WTC11 (cell line): ENCODE measurements around the gene SDF2L1. TPM values are rescaled to one million over a fixed set of nuclear protein-coding genes. Genes with fewer than 3 reads are reported as not detected.

Experiments used
- ATAC-seq: fragments of 200-7000 bp; cut with Tn5 transposase; 2 replicates; pipeline ENCODE4 v1.10.0; 2021; ENCODE audit warnings: mild to moderate bottlenecking, moderate library complexity
- CTCF ChIA-PET: fragments of 300-600 bp; sonication (Branson Sonifier 250); formaldehyde crosslinking; loops from one replicate; lab custom pipeline; 2021; ENCODE audit warnings: antibody characterized with exemption; lab: Charles Lee
- POLR2A ChIA-PET: fragments of 350-600 bp; sonication (Branson Sonifier 250); formaldehyde crosslinking; loops from one replicate; lab custom pipeline; 2021; ENCODE audit warnings: antibody characterized with exemption; lab: Charles Lee
- DNase-seq: peaks from one replicate; pipeline ENCODE4 v3.0.0; 2021; ENCODE audit warnings: low spot score
- H3K27ac Mint-ChIP-seq: 2 replicates; pipeline ENCODE4 v1.8.0; 2021; ENCODE audit warnings: mixed read lengths
- H3K27me3 Mint-ChIP-seq: 2 replicates; pipeline ENCODE4 v1.8.0; 2021; ENCODE audit warnings: low read depth, mild to moderate bottlenecking, moderate library complexity, mixed read lengths
- H3K36me3 Mint-ChIP-seq: 2 replicates; pipeline ENCODE4 v1.8.0; 2021; ENCODE audit warnings: mixed read lengths
- H3K4me1 Mint-ChIP-seq: 2 replicates; pipeline ENCODE4 v1.8.0; 2022; ENCODE audit warnings: mixed read lengths
- H3K4me3 Mint-ChIP-seq: 2 replicates; pipeline ENCODE4 v1.8.0; 2021; ENCODE audit warnings: mild to moderate bottlenecking, moderate library complexity, mixed read lengths
- H3K9me3 Mint-ChIP-seq: 2 replicates; pipeline ENCODE4 v1.8.0; 2021; ENCODE audit warnings: mixed read lengths
- ATF2 ChIP-seq: sonication (generic); formaldehyde crosslinking; IDR thresholded peaks from 2 replicates; pipeline ENCODE4 v1.8.1; 2022; ENCODE audit warnings: low read depth, missing genetic modification reagents, borderline replicate concordance
- CREB1 ChIP-seq: sonication (generic); formaldehyde crosslinking; IDR thresholded peaks from 2 replicates; pipeline ENCODE4 v1.8.0; 2023; ENCODE audit warnings: mild to moderate bottlenecking, missing genetic modification reagents
- E2F1 ChIP-seq: sonication (generic); formaldehyde crosslinking; IDR thresholded peaks from 2 replicates; pipeline ENCODE4 v1.8.0; 2022; ENCODE audit warnings: mild to moderate bottlenecking, missing genetic modification reagents
- ERG ChIP-seq: fragments of 250-450 bp; sonication (Bioruptor Pico); IDR thresholded peaks from 2 replicates; pipeline ENCODE4 v1.8.0; 2021; ENCODE audit warnings: mild to moderate bottlenecking
- ESRRA ChIP-seq: sonication (generic); formaldehyde crosslinking; IDR thresholded peaks from 2 replicates; pipeline ENCODE4 v1.8.1; 2022; ENCODE audit warnings: mild to moderate bottlenecking, missing genetic modification reagents, borderline replicate concordance
- ETV6 ChIP-seq: sonication (generic); formaldehyde crosslinking; IDR thresholded peaks from 2 replicates; pipeline ENCODE4 v1.8.1; 2022; ENCODE audit warnings: mild to moderate bottlenecking, missing genetic modification reagents
- GRHL2 ChIP-seq: fragments of 250-450 bp; sonication (Bioruptor Pico); IDR thresholded peaks from 2 replicates; pipeline ENCODE4 v1.8.0; 2022; ENCODE audit warnings: mild to moderate bottlenecking, moderate library complexity; ENCODE audit not compliant: insufficient replicate concordance, severe bottlenecking
- IRF1 ChIP-seq: sonication (generic); formaldehyde crosslinking; IDR thresholded peaks from 2 replicates; pipeline ENCODE4 v1.8.0; 2023; ENCODE audit warnings: missing genetic modification reagents
- KAT7 ChIP-seq: sonication (generic); formaldehyde crosslinking; IDR thresholded peaks from 2 replicates; pipeline ENCODE4 v1.8.1; 2023; ENCODE audit warnings: missing genetic modification reagents, mild to moderate bottlenecking, borderline replicate concordance
- MAX ChIP-seq: sonication (generic); formaldehyde crosslinking; IDR thresholded peaks from 2 replicates; pipeline ENCODE4 v1.8.0; 2022; ENCODE audit warnings: mild to moderate bottlenecking, missing genetic modification reagents
- NFATC4 ChIP-seq: fragments of 250-450 bp; sonication (Bioruptor Pico); IDR thresholded peaks from 2 replicates; pipeline ENCODE4 v1.9.0; 2021; ENCODE audit warnings: mild to moderate bottlenecking
- NFE2L1 ChIP-seq: sonication (generic); formaldehyde crosslinking; IDR thresholded peaks from 2 replicates; pipeline ENCODE4 v1.8.1; 2023; ENCODE audit warnings: missing genetic modification reagents
- NFYB ChIP-seq: sonication (generic); formaldehyde crosslinking; conservative IDR thresholded peaks from 2 replicates; pipeline ENCODE4 v1.8.0; 2022; ENCODE audit warnings: low read depth, missing genetic modification reagents
- PRDM15 ChIP-seq: sonication (generic); formaldehyde crosslinking; IDR thresholded peaks from 2 replicates; pipeline ENCODE4 v1.8.0; 2022; ENCODE audit warnings: missing genetic modification reagents
- PREB ChIP-seq: sonication (generic); formaldehyde crosslinking; IDR thresholded peaks from 2 replicates; pipeline ENCODE4 v1.8.1; 2022; ENCODE audit warnings: mild to moderate bottlenecking, missing genetic modification reagents, moderate library complexity, borderline replicate concordance
- PRRX2 ChIP-seq: fragments of 250-450 bp; sonication (Bioruptor Pico); IDR thresholded peaks from 2 replicates; pipeline ENCODE4 v1.8.0; 2021; ENCODE audit warnings: mild to moderate bottlenecking
- SMAD3 ChIP-seq: sonication (generic); formaldehyde crosslinking; IDR thresholded peaks from 2 replicates; pipeline ENCODE4 v1.8.0; 2022; ENCODE audit warnings: missing genetic modification reagents, mild to moderate bottlenecking, borderline replicate concordance
- SP1 ChIP-seq: sonication (generic); formaldehyde crosslinking; conservative IDR thresholded peaks from 2 replicates; pipeline ENCODE4 v1.8.1; 2022; ENCODE audit warnings: missing genetic modification reagents
- TEAD1 ChIP-seq: sonication (generic); formaldehyde crosslinking; IDR thresholded peaks from 2 replicates; pipeline ENCODE4 v1.8.0; 2022; ENCODE audit warnings: mild to moderate bottlenecking, missing genetic modification reagents
- TP53 ChIP-seq: sonication (generic); formaldehyde crosslinking; IDR thresholded peaks from 2 replicates; pipeline ENCODE4 v1.8.1; 2023; ENCODE audit warnings: mild to moderate bottlenecking, missing genetic modification reagents
- USF1 ChIP-seq: sonication (generic); formaldehyde crosslinking; IDR thresholded peaks from 2 replicates; pipeline ENCODE4 v1.8.0; 2022; ENCODE audit warnings: mild to moderate bottlenecking, missing genetic modification reagents
- ZNF232 ChIP-seq: sonication (generic); formaldehyde crosslinking; IDR thresholded peaks from 2 replicates; pipeline ENCODE4 v1.8.0; 2022; ENCODE audit warnings: mild to moderate bottlenecking, missing genetic modification reagents
- ZNF532 ChIP-seq: fragments of 250-450 bp; sonication (Bioruptor Pico); IDR thresholded peaks from 2 replicates; pipeline ENCODE4 v1.9.0; 2021; ENCODE audit warnings: mild to moderate bottlenecking, borderline replicate concordance
- total RNA-seq: library from RNA; stranded (reverse); gene quantifications from 3 replicates; pipeline ENCODE4 v1.2.3, GENCODE V29; 2021

The SDF2L1 gene
- total RNA-seq, 1 experiment from 2014 or later: 73.6 TPM

- H3K36me3 Mint-ChIP-seq: peaks cover 23% of the 10 kb centered on the region
- peaks cover 29% of the 10 kb centered on the region for H3K4me1 Mint-ChIP-seq
- H3K4me3 Mint-ChIP-seq: peak overlapping the region; percentile 92
- H3K27me3 Mint-ChIP-seq: no peaks in the 10 kb centered on the region
- DNase-seq: peak; percentile 95
- CTCF ChIA-PET: interaction anchor here (1.0 to 4.3 kb wide), 6 partner anchors 10 to 287 kb away, joined by 3 to 40 read pairs (median 4); partner anchors contain the start of genes PPIL2, SDF2L1 and YDJC
- H3K27ac Mint-ChIP-seq: no peak overlapping the region
- H3K9me3 Mint-ChIP-seq: no peaks in the 10 kb centered on the region
- ATAC-seq: peak; percentile 90
- POLR2A ChIA-PET: interaction anchor here (0.9 to 2.6 kb wide), 2 partner anchors 10 to 46 kb away, joined by 3 to 11 read pairs; partner anchors contain the start of gene SDF2L1
- TF ChIP-seq KAT7 (CRISPR knock-in tag) (no peak), USF1 (no peak), ETV6 (no peak), ZNF532 (CRISPR knock-in tag) (no peak), TP53 (CRISPR knock-in tag) (no peak), PREB (no peak), GRHL2 (CRISPR knock-in tag) (no peak), PRRX2 (no peak), IRF1 (no peak), NFYB (CRISPR knock-in tag) (peak; percentile 75), E2F1 (no peak; the same call in 1 of the 2 replicates), SMAD3 (no peak; the same call in 1 of the 2 replicates), ESRRA (CRISPR knock-in tag) (no peak), ZNF232 (CRISPR knock-in tag) (peak; percentile 82; the same call in 1 of the 2 replicates), NFATC4 (CRISPR knock-in tag) (no peak), NFE2L1 (no peak; the same call in 1 of the 2 replicates), CREB1 (CRISPR knock-in tag) (no peak), ERG (CRISPR knock-in tag) (no peak), TEAD1 (CRISPR knock-in tag) (no peak), MAX (CRISPR knock-in tag) (peak; percentile 91), ATF2 (CRISPR knock-in tag) (no peak), PRDM15 (CRISPR knock-in tag) (no peak), SP1 (CRISPR knock-in tag) (peak; percentile 60; the same call in 1 of the 2 replicates)
Observed at GRCh38 chr22:21652010-21652546, 10.0 kb downstream of the SDF2L1 start.
